AG08395 (cell line): ENCODE measurements around the gene CRIP2.

ENCODE experiments used
- DNase-seq: peaks from one replicate; pipeline ENCODE4 v3.0.0; 2012; ENCODE audit warnings: mixed read lengths, low spot score

Gene CRIP2, protein sequence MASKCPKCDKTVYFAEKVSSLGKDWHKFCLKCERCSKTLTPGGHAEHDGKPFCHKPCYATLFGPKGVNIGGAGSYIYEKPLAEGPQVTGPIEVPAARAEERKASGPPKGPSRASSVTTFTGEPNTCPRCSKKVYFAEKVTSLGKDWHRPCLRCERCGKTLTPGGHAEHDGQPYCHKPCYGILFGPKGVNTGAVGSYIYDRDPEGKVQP

DNA sequence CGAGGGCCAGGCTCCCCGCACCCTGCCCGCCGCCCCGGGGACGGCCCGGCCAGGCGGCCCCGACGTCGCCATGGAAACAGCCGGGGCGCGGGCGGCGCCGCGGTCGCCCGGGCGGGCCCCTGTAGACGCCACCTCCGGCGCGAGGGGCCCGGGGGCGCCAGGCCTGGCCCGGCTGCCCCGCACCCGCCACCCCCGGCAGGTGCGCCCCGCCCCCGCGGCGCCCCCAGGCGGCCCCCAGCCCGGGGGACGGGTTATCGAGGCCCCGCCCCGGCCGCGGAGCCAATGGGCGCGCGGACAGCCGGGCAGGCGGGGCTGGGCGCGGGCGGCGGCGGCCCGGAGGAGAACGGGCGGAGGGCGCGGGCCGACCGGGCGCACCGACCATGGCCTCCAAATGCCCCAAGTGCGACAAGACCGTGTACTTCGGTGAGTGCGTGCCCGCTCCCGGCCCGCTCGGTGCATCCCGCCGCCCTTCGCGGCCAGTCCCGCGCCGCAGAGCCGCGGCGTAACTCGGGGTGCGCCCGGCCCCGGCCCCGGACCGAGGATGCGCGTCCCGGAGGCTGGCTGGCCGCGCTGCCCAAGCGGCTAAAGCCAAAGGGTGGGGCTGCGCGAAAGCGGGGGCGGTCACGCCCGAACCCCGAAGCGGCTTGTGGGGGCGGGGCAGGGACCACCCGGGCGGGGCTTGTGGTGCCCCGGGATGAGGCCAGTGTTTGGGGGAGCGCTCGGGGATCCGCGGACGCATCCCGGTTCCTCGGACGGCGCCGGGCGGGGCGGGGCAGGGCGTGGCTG, at the start of gene CRIP2:
Gene CRIP2 (plus strand): TSS at position 339 of the 786 bp plus-strand sequence. CDS start 42 bp downstream, at position 381.
- peak; percentile 88 for DNase-seq

DNA sequence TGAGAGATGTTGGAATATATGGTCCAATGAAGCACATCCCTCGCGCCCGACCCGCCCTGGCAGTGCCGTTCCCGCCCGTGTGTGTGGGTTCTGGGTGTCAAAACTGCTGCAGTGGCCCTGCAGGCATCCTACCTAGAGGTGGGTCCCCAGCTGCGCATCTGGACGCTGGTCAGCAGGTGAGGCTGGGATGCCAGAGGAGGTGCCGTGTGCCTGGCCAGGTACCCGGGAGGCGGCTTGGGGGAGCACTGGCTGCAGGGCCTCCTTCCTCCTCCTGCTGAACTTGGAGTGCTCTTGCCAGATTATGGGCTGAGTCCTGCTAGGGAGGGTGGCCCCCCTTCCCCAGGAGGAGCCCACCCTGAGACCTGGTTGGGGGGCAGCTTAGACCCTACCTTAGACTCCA, 49.8 kb upstream of the CRIP2 start:
- no peak for DNase-seq

DNA sequence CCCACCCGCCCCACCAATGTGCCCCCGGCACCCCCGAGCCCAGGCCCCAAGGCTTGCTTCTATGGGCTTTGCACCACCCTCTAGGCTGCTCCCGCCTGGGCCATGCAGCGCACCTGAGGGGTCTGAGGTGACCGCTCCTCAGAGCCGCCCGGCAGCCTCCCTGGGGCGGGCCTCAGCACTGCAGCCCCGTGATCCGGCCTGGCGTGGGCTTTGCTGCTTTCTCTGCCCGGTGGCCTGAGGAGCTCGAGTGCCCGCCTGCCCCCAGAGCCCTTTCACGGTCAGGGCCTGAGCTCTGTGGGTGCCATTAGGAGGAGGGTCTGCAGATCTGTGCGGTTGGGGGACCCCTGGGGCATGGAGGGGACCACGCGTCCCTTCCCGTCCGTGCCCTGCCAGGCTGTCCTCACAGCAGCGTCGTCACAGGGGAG, 48.8 kb upstream of the CRIP2 start:
- no peak for DNase-seq

DNA sequence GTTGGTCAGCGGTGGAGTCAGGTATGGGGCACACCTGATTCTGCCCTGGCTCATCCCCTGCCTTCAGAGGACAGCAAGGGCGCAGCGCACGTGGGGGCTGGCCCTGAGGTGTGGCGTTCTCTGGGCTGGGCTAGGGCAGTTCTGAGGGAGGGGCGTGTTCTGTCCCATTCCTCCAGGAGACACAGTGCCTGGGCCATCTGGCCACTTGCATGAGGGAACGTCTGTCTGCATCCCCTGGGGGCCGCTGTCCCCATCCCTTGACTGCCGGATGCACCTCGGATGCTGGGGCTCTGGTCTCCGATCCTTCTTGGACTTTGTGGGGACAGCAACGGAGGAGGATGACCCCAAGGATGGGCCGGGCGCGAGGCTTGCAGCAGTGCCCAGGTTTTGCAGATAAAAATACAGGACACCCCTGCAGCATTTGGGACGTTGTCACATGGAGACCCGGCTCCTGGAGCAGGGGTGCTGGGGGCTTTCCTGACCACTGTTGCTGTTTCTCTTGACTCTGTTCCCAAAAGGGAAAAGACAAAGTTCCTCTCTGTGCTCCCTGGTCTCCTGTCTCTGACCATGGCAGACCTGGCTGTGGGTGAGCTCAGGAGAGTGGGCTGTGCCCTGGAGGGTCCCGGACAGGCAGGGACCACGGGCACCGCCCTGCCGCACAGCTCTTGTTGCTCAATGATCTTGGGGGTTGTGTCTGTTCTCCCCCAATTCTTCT, 48.0 kb upstream of the CRIP2 start:
- DNase-seq = no peak

DNA sequence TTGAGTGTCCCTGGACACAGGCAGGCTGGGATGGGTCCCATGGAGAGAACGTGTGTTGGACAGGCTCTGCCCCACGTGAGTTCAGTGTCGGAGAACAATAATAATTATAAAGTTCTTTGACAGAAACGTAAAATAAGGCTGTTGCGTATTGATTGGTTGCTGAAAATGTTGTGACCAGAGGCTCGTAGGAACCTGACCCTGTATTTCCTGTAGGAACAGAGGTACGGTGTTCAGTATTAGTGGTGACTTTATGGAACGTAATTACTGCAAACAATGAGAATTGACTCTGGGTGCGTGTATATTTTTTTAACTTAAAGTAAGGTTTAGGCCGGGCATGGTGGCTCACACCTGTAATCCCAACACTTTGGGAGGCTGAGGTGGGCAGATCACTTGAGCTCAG, 47.2 kb upstream of the CRIP2 start:
- DNase-seq = no peak

DNA sequence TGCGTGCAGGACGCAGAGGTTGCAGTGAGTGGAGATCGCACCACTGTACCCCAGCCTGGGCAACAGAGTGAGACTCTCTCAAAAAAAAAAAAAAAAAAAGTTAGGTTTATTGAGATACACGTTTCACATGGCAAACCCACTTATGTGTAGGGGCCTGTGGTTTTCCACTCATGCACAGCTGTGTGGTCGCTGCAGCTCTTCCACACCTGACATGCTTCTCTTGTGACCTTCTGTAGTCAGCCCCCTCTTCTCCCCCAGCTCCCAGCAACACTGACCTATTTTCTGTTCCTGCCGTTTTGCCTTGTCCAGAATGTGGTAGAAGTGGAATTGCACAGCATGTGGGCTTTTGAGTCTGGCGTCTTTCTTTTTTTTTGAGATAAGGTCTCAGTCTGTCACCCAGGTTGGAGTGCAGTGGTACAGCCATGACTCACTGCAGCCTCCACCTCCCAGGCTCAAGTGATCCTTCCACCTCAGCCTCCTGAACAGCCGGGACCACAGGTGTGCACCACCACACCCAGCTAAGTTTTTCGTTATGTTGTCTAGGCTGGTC, 46.6 kb upstream of the CRIP2 start:
- no peak for DNase-seq

DNA sequence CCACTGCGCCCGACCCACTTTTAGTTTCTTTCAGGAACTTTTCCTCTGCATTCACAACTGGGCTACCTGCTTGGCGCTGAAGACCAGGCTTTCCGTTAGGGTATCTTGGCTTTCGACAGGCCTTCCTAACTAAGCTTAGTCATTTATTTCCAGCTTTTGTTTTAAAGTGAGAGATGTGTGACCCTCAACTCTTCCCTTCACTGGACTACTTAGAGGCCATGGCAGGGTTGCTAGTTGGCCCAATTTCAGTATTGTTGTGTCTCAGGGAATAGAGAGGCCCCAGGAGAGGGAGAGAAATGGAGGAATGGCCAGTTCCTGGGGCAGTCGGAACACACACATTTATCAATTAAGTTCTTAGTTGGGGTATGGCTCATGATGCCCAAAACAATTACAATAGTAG, 44.6 kb upstream of the CRIP2 start:
- no peak for DNase-seq

DNA sequence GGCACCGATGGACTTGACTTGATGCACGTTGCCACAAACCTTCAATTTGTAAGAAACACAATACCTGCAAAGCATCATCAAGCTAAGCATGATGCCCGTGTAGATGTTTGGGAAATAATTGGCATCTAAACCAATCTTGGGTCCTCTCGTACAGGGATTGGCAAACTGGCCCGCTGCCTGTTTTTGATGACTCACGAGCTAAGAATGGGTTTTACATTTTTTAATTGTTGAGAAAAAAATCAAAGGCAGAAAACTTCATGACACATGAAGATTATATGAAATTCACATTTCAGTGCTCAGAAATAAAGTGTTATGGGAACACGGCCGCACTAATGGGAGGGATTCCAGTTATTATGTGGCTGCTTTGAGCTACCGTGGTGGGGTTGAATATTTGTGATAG, 44.1 kb upstream of the CRIP2 start:
- DNase-seq = peak; percentile 77

DNA sequence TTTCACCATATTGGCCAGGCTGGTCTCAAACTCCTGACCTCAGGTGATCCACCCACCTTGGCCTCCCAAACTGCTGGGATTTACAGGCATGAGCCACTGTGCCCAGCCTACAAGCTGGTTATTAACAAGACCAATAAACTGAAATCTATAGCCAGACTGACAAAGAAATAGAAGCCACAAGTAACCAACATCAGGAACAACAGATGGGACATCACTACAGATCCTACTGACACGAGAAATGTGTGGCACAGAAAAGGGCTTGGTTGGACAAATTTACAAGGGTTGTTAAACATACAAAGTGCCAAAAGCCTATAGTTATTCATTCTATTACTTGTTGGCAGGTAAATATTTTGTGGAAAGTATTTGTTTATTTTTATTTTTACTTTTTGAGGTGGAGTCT, 43.4 kb upstream of the CRIP2 start:
- DNase-seq = no peak

DNA sequence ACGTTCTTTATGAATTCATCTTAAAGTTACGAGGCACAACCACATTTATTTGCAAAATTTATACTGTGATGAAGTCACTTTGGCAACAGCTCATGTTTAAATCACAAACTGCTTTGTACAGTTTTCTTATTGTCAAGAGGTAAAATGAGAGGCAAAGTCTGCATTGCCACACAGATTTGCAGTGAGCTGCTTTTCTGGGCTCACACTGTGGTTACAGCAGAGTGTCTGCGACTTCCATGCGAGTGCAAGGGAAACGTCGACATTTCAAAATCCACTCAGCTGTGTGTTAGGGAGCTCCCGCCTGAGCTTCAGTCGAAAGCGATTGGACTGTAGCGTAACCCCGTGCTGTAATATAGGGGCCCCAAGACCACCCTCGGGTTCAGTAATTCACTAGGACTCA, 42.0 kb upstream of the CRIP2 start:
- DNase-seq = no peak

DNA sequence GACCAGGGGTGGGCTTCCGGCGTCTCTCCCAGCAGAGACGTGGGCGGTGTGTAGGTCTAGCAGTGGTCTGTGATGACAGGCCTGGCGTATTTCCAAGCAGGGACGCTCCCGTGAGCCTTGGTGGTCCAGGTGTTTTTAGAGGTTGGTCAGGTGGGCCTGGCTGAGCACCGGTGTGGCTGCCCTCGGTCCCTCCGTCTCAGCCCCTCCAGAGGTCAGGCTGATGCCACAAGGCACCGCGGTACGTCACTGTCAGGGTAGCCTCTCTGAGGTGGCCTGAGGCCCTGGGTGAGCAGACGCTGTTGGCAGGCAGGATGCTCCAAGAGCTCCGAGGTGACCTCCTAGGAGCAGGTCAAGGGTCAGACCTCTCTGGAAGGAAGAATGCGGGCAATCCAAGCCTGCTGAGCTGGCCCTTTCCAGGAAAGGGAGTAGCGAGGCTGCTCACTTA, 41.4 kb upstream of the CRIP2 start:
- no peak for DNase-seq

DNA sequence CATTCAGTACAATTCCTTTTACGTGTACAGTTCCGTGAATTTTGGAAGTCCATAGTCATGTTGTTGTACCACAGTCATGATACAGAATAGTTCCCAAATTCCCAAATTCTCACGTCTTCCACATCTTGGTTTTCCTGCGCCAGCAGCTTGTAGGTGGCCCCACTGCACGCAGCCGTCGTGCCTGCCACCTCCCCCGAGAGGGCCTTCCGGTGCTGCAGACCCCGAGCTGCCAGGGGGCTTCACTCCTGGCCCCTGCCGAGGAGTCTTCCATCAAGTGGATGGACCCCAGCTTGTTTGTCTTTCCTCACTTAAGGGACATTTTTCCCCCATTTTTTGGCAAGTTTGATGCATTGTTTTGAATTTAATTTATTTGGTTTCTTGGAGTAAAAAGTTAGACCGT, 38.2 kb upstream of the CRIP2 start:
- DNase-seq = no peak

DNA sequence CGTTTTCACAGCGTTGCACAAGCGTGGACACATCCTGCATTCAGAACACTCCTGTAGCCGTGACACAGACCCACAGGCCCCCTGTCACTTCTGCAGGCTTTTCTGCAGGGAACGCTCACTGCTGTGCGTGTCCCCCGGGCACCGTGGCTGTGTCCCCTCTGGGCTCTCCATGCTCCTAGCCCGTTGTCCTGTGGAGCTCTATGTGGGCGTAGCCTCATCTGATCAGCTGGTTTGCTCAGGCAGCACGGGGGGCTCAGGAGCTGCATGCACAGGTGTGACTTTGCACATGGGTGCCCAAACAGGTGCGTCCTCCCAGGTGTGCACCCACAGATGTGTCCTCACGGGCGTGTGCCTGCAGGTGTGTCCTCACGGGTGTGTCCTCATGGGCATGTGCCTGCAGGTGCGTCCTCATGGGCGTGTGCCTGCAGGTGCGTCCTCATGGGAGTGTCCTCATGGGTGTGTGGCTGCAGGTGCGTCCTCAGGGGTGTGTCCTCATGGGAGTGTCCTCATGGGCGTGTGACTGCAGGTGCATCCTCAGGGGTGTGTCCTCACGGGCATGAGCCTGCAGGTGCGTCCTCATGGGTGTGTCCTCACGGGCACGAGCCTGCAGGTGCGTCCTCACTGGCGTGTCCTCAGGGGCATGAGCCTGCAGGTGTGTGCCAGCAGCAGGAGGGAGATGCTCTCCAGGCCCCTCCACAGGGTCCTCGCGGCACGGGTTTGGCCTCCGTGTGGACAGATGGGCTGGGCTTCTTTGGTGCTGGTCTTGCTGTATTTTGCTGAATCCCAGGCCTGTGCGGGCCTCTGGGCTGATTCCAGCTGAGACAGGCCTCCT, 37.5 kb upstream of the CRIP2 start:
- no peak for DNase-seq

DNA sequence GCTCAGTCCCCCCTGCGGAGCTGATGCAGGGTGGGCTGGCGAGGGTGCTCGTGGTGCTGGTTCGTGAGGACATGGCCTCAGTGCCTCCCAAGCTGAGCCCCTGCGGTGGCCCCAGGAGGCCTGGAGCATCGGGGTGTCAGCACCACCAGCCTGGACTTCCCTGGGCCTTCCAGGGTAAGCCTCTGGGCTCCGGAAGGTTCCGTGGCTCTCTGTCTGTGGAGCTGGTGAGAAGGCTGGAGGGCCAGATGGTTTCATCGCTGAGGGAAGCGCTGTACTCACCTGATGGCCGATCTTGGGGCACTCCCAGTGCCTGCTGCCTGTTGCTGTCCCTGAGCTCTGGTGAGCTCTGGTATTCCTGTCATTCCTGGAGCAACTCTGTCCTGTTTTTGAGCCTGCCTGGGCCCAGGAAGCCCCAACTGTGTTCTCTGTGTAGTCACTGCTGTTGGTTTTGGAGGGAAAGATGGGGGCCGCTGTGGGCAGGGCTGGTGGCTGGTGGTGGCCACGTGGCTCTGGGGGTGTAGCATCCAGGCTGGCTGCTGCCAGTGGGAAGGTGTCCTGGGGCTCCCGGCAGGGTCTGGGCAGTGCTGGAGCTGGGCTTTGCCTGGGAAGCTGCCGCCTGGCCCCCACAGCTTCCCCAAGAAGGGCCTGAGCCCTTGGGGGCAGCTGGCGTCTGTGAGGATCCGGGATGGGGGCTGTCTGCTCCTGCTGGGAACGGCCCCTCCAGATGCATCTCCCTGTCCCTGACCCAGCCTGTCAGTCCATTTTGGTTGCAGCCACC, 36.7 kb upstream of the CRIP2 start:
- no peak for DNase-seq

DNA sequence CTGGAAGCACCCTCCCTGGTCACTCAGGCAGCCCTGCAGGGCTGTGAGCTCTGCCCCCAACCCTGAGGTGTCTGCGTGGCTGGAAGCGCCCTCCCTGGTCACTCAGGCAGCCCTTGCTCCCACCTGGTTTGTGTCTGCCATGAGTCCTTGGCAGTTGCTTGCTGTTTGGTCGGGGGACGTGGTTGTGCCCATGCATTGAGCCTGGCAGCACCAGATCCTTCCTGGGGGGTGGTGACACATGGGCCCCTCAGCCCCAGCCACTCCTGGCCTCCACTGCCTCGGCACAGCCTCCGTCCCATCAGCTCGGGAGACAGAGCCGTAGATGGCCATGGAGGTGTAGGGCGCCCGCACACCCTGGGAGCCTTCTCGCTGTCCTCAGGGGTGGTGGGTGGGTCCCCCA, 35.4 kb upstream of the CRIP2 start:
- no peak for DNase-seq

DNA sequence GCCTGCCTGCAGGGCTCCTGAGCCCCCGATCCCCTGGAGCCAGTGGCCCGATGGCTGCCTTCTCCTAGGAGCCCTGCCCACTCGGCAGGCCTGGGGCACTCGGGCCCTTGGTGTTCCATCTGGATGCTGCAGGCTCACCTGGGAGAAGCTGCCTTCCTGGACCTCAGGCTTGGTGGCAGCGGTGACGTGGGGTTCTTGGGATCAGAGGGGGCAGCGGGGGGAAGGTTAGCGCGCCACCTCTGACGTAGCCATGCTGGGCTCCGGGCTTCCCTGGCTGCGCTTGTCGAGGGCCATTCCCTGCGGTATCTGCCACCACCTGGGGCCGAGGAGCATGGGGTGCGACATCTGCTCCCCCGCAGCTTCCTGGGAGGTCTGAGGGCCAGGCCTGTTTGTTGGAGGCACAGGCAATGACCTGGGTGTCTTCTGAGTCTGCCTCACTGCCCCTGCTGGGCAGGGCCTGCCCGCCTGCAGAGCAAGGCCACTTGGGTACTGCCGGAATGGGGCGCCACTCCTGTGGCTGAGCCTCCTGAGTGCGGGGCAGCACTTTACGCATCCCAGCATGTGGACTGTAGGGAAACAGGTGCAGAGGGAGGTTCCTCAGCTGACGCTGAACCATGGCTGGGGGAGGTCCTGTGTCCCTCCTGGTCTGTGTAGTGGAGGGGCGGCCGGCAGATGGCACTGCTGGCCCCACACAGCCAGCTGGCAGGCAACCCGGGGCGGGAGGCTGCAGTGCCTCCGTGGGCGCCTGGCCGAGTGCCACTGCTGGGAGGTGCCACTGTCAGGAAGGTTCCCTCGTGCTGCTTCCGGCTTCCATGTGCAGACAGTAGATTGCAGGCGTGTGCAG, 34.7 kb upstream of the CRIP2 start:
- DNase-seq = peak; percentile 27

DNA sequence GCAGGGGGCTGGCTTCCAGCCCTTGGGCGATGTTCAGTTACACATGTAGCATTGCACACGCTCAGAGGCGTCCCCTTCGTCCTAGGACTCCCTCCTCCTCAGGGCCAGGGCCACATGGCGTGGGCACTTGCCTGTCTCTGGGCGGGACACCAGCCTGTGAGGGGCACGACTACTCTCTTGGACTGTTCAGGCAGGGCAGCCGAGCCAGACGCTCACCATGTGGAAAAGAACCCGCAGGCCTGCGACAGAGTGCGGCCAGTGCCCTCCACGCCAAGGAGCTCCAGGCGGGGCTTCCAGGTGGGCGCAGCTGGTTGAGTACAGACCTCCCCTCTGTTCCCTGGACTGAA, 34.1 kb upstream of the CRIP2 start:
- DNase-seq = no peak

DNA sequence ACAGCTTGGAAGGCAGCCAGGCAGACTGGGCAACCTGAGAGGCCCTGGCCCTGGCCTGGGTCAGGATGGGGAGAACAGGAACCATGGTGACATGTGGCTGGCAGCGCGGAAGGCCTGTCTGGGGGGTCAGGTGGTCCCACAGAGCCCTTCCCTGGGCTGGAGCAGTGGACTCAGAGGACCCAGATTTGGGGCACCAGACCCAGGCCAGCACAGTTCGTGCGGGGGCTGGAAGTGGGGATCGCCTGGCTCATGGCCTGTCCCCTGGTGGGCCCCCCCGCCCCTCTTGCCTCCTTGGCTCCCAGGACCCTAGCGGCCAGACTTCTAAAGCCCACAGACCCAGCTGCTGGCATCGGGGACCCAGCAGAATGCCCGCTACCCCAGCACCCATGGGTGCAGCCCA, 33.6 kb upstream of the CRIP2 start:
- no peak for DNase-seq

DNA sequence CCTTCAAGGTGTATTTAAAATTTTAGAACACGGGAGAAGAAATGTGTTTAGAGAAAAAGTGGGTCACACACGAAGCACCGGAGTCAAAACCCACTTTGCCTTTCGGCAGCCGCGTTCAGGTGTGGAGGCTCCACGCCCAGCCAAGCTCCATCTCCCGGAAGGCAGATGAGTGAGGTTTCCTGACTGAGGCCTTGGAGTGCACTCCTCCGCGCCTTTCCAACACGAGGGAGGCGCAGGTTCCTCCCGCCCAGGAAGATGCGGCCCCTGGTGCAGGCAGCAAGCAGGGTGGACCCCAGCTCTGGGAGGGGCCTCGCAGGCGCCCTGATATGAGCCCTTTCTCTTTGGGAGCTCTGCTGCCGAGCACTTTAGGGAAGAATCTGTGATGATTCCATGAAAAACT, 32.5 kb upstream of the CRIP2 start:
- no peak for DNase-seq

DNA sequence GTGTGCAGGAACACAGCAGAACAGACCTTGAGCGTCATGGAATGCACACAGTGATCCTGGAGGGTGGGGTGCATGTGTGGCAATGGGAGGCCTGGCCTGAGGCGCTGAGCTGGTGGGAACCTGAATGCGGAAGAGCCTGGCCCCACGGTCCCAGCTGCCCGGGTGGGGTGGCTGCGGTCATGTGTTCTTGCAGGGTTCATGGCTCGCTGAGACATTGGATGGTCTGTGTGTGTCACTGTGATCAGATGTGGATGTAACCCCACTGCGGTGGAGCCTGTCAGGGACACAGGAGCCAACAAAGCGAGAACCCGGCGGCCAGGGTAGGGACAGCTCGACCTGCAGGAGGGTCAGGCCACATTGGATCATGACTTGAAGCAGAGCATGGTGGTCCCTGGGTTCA, 31.8 kb upstream of the CRIP2 start:
- DNase-seq = no peak
